Measurements from ENCODE around the gene KDM4D.
"Not testable (repeated sequence)": the region's sequence is repeated elsewhere in the genome, so short reads cannot be mapped to it uniquely, and the experiment has no call there.

KDM4D gene

DNA sequence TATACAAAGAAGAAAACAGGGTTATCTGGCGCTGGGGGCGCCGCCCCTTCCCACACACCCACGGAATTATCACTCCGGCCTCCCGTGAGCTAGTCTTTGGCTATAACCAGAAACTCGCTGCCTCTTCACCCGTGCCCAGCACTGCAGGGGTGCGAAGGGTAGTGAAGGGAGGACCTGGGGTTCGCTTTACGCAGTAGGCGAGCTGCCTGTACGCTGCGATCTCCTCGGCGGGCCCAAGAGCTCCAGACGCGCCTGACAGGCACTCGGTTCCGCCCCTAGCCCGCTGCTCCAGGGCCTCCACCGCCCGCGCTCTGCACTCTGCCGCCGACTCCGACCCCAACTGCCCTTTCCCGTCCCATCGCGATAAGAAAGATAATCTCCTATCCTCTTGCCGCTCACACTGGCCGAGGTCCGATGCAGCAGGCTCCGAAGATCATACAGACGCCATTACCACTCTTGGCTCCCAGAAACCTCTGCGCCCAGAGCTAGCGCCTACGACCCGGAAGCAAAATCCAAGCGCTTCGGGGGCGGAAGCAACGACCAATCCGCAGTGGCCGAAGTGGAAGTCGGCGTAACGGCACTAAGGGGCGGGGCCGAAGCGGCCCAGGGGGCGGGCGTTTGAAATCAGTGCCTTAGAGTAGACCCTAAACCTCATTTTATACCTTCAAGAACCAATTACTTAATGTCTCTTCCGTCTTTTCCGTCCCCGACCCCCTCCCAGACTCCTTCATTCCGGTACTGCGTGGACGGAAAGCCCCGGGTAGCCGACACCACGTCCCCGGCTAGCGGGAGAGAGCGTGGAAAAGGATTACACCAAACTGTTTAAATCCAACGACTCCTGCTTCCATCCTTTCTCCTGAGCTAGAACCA is at the start of gene KDM4D, which contains the start of gene CWC15:
TSS of gene KDM4D (plus strand) at position 611 of the 870 bp plus-strand sequence. CDS start 23,664 bp downstream, outside the sequence.
TSS of gene CWC15 (minus strand) at position 458 of the 870 bp plus-strand sequence. CDS start 1,371 bp downstream, outside the sequence.
- peak; percentile 95 for DNase-seq (ENCODE audit: low spot score)

DNA sequence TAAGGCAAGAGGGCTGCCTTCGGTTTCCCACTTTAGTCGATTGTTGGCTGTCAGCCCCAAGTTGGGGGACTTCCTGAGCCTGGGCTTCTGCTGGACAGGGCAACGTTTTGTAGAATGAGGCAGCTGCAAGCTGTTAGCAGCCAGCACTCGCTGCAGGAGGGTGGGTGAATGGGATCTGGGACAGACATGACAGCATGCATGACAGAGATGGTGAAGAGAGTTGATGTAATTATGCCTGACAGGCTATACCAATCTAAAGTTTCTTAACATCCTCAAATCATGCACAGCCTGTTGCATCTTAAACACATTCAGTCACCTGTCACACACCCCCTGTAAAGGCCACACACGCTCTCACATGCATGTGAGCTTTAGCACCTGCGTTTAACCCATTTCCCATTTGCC is 49.3 kb upstream of the KDM4D start:
- no peak for DNase-seq (ENCODE audit: low spot score)

DNA sequence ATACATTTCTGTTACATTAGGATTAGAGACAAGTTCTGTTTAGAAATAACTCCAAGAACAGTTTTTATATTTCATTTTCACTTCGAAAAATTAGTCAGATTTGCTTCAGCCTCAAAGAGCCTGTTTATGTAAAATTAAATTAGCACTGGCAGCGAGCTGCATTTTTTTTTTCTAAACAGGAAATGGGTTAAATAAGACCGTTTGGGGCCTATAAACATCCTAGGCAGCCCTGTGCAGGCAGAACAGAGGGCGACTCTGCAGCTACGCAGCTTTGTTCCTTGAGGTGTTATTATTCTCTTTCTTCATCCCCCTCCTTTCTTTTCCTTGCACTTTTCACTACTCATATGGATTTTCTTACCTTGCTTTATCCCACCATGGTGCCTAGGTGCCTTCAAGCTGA is 48.9 kb upstream of the KDM4D start:
- no peak for DNase-seq (ENCODE audit: low spot score)

DNA sequence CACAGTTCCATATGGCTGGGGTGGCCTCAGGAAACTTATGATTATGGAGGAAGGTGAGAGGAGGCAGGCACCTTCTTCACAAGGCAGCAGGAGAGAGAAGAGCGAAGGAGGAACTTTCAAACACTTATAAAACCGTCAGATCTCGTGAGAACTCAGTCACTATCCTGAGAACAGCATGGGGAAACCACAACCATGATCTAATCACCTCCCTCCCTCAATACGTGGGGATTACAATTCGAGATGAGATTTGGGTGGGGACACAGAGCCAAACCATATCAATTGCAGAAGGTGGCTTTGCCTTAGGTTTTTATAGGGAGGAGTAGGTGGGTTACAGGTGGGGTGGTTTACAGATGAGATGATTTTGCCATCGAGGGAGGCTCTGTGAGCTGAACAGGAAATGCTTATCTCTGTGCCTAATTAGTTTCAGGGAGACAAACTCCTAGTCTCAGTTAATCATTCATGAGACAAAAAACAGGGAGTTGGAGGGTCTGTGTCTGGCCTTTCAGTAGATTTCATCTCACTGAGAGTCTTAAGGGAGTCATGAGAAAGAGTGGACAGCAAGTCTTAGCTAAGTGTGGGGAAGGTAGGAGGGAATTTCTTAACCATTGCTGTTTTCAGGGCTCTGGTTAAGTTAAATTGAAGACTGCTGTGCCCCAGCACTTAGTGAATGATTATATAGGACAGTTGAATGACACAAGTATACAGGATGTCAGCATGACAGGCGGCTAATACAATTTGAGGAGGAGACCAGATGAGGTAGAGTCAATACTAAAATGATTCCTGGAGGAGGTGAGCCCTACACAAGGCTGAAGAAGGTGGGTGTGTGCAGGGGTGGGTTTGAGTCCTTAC is 47.9 kb upstream of the KDM4D start:
- no peak for DNase-seq (ENCODE audit: low spot score)

DNA sequence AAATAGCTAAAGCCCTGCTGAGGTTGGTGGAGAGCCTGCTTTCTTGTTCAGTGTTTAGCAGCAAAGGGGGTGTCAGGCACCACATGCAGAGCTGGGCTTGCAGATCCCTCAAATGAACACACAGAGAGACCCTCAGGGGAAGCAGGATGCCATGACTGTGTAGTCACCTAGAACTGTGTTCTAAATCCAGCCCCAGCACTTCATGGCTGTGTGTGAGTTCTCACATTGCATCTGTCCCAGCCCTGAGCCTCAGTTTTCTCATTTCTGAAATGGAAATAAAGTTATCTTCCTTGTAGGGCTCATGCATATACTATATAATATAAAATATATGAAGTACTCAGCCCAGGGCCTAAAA is 47.3 kb upstream of the KDM4D start:
- no peak for DNase-seq (ENCODE audit: low spot score)

DNA sequence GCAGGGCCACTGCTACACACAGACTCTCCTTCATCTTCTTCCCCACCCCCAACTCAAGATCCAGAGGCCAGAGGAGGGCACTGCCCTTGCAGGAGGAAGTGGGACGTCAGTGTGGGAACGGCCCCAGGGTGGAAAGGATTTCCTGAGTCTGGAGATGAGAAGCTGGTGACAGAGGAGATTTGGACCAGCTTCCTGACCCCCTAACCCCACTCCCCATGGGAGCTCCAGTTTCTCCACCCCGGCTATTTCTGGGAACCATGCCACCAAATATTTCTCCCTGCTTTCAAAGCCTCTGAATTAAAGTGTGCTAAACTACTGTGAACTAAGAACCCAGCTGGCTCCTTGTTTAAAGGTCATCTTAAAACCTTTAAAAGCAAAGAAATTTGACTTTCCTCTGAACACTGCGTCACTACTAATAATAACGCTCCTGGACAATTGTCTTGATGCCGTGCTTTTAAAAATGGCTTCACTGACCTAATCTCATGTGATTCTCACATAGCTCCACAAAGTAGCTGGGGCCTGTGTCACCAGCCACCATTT is 46.7 kb upstream of the KDM4D start:
- DNase-seq (ENCODE audit: low spot score), result no peak

DNA sequence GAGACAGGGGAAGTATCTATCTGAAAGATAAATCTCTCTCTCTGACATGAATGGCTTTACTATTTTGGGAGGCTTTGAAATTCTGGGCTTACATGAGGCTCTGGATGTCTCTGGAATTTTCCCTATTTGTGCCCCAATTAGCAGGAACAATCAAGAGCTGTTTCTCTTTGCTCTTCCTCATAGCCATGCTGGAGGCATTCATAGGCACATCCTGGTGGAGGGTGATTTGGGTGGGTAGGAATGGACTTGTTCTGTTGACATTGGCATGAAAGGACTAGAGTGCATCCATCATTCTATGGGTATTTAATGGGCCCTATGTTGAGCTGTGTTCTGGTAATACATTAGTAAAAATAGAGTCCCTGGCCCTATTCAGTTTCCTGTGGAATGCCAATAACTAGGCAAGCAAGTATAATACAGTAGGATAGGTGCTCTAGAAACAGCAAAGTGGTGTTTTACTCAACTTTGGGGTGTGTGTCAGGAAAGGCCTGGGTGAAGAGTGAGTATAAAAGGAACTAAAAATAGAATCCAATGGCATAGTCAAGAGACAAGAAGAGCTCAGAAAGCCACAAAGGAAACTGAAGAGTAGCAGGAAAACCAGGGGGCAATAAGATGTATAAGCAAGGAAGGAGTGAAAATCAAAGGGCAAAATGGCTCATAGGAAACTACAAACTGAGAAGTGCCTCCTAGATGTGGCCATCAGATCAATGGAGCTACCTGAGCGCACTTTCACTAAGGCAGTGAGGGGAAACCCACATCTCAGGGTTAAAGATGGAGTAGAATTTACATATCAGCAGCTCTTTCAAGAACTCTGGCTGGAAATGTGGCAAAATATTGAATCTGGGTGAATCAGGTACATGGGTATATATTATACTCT is 45.2 kb upstream of the KDM4D start:
- DNase-seq (ENCODE audit: low spot score), result no peak

DNA sequence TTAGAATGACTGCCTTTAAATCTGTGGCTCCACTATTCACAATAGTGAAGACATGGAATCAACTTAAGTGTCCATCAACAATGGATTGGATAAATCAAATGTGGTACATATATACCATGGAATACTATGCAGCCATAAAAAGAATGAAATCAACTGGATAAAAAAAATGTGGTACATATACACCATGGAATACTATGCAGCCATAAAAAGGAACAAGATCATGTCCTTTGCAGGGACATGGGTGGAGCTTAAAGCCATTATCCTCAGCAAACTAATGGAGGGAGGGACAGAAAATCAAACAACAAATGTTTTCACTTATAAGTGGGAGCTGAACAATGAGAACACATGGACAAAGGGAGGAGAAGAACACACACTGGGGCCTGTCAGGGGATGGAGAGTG is 41.4 kb upstream of the KDM4D start:
- DNase-seq (ENCODE audit: low spot score), result not testable (repeated sequence)

DNA sequence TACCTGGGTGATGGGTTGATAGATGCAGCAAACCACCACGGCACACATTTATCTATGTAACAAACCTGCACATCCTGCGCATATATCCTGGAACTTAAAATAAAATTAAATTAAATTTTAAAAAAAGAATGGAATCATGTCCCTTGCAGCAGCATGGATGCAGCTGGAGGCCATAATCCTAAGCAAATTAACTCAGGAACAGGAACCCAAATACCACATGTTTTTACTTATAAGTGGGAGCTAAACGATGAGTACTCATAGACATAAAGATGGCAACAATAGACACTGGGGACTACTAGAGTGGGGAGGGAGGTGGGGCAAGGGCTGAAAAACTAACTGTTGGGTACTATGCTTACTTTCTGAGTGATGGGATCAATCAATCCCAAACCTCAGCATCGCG is 41.0 kb upstream of the KDM4D start:
- no peak for DNase-seq (ENCODE audit: low spot score)

DNA sequence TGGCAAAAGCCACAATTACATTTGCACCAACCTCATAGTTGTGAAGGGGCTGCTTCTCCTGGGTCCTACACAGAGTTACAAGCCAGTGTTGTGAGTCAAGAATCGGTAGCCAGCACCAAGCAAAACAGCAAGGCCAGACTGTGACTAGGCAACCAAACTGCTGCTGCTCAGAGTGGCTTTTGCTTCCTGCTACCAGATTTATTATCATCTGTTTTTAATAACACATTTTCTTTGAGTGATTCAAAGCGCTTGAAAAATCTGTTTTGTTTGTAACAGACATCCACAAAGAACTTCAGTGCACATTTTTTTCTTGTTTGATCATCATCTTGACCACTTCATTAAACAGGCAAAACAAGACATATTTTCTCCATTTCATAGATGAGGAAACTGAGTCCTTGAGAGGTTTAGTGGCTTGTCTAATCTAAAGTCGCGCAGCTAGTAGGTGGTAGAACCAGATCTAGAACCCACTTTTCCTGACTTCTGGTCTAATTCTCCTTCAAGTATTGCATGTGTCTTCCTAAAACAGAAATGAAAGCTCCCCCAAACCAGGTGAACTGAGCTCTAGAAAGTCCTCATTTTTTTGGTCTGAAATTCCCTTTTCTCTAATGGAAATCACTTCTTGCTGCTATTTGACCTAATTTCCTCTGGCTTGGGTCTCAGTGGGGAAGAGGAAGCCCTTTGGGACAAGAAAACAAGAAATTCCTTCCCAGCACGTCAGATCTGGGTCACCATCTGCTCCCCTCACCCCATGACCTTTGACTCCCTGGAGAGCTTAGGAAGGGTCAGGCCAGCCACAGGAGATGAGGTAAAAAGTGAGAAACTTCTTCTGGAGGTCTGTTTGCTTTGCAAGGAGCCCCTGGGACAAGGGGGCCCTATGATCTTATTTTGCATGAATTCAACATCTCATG is 40.0 kb upstream of the KDM4D start:
- no peak for DNase-seq (ENCODE audit: low spot score)

DNA sequence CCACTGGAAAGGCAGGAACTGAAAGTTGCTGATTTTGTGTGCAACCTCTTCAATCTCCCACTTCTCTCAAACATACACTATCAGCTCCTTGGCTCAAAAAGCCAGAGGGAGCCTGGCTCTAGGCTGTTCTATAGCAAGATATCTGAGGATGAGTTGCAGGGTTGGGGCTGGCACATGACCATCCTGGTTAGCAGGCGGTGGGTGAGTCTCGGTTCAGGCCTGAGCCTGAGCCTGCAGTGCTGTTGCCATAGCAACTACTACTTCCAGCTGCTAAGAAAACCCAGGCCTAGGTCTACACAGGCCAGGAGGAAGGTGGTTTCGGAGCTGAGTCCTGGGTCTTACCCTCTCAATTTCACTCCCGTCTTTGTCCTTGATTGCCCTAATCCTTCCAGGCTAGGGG is 39.1 kb upstream of the KDM4D start:
- no peak for DNase-seq (ENCODE audit: low spot score)

DNA sequence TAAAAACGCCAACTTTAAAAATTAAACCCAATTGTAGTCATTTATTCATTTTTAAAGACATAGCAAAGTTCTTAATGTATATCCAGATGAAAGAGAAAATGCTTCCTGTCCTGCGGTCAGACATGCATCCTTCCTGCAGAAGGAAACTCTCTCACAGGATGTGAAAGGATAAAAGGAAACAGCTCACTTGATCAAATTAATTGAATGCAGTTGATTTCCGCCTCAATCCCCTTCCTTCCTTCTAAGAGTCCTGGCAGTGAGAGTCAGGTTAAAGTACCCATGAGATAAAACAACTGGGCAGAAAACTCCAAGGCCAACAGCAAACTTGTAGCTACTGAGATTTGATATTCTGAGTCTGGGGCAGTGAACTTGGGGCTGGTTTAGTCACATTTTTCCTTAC is 38.7 kb upstream of the KDM4D start:
- DNase-seq (ENCODE audit: low spot score), result no peak

DNA sequence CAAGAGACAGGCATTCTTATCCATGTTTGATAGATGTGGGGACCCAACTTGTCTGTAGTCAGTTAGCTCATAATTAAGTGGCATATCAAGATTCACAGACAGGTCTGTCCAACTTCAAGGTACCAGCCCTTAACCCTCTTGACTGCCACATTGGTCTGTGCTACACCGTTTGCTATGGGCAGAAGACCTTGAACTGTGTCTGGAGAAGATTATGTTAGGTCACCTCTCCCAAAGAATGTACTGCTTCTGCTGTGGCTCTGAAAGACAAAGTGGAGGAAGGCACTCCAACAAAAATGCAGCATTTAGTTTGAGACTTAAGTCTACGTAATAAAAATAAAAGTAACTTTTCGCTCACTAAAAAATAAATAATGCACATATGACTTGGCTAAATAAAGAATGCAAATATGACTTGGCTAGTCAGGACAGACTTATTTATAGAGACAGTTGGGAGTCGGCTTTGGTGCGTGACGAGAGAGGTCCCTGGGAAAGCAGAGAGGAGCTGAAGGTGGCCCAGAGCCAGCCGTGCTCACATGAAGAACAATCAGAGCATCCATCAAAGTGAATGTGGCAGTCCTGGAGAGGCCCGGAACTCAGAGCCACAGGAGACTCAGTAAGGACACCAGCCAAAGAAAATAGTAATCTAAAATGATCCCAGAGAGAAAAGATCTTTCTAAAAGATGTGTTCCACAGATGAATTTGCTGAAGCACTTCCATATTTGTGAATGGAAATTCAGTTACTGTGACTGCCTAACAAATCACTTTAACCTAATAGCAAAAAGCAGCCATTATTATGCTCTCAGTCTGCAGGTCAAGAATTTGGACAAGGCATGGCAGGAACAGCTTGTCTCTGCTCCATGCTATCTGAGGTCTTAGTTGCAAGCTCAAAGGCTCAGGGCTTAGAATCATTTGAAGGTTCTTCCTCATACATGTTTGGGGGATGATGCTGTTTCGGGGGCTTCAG is 35.1 kb upstream of the KDM4D start:
- no peak for DNase-seq (ENCODE audit: low spot score)

DNA sequence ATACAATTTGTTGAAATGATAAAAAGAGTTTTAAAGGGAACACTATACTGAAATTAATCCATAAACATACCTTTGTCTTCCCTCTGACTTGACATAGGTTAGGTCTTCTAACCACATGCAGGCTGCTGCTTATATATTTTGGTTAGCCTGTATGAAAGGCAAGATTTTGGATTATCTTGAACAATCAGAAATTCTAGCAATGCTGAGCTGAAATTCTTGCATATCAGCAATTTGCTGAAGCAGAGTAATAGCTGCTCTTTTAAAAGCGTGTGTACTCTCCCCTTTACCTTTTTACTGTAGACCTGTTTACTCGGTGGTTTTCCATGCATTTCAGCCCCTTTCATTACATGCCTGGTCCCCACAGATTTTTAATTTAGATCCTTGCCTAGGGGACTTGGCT is 34.2 kb upstream of the KDM4D start:
- no peak for DNase-seq (ENCODE audit: low spot score)

DNA sequence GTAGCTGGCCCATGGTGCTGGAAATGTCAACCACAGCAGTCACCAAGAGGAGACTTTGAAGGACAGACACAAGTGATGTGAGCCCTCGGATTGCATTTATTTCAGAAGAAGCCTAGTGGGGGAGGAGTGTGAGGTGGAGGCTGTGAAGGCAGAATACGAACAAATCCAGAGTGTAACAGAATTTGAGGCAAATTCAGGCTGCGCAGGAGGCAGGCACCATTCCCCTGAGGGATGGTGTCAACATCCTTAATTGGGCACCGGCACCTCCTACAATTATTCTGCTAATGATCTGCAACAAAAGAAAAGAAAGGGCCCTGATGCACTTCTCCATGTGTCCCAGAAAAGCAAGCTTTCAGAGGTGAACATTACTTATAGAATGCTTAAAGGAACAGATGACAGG is 32.4 kb upstream of the KDM4D start:
- DNase-seq (ENCODE audit: low spot score), result no peak

DNA sequence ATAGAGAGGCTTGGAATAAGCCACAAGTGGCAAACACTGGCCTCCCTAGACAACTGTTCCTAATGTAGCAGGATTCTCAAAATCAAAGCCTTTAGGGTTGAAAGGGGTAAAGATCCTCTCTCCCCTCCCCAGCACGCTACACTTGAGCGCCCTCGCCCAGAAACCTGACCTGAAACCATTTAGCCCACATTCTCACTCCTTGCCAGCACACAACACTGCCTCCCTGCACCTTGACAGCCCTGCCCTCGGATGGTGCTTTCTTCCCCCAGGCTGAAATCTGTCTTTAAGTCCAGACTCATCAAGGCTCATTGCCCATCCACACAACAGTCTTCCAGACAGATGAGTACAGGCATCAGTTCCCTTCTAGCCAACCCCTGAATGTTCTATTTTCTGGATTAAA is 26.7 kb upstream of the KDM4D start:
- no peak for DNase-seq (ENCODE audit: low spot score)

DNA sequence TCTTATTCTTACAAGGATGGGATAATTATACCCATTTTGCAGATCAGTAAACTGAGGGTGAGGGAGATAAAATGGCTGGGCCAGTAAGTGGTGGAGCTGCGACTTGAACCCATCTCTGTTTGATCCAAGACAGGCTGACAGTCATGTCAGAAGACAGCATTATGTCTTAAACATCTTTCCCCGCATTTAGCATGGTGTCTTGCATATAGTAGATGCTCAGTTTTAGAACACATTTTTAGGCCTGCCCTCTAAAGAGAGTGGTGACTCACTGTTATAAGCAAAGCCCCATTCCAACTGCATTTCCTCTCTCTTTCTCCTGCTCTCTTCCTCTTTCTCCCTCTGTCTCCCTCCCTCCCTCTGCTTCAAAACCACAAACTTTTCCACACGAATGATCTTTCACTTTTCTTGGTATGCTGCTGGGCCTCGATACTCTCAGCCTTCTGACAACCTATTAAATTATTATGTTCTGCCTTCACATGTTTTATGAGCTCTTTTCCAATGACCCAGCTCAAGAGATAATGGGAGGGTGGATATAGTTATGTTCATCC is 25.4 kb upstream of the KDM4D start:
- DNase-seq (ENCODE audit: low spot score), result no peak

DNA sequence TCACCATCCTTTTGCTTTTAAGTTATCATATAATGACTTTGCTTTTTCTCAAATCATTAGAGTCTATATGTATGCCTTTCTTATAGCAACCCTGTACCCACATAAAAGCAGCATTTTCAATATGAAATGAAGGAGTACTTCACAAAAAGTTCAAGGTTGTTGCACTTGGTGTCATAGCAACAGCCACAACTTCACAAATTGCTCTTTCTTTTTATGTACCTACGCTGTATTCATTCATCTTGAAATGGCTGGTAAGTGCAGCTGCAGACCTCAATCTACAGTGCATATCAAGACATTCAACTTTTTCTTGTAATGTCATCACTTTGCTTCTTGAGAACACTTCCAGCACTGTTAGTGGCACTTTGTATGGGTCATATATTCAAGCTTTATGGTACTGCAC is 18.8 kb upstream of the KDM4D start:
- no peak for DNase-seq (ENCODE audit: low spot score)

DNA sequence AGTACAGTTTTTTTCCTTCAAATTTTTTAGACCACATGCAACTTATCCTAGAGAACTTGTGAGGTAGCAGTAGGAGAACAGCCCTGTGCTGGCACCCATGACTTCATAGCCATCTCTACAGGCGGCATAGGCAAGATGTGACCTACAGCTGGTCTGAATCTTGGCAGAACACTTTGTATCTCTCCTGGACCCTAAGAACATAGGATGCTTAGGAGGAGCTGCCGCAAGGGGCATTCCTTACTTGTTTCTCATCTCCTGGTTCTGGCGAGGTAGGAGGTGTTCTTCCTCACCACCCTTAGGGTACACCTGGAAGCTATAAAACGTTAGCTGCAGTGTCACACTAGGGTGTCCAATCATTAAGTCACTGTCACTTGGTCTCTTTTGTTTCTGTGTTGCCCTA is 16.5 kb upstream of the KDM4D start:
- no peak for DNase-seq (ENCODE audit: low spot score)

All from activated CD4-positive, alpha-beta T cell treated with anti-CD3 and anti-CD28 coated beads, Interleukin-2, Interleukin-4, amounts not matched to agents 100 ng/mL and 50 ng/mL, durations not matched to agents 16 hours and 8 hours (primary cell).